Tibial artery (tissue), 4 donors: ENCODE results near the gene CHST8.
"Not testable (repeated sequence)": the region's sequence is repeated elsewhere in the genome, so short reads cannot be mapped to it uniquely, and the experiment has no call there.

Experiments used
- DNase-seq, 2 donors: peaks; one replicate each; pipeline ENCODE4 v3.0.0-alpha.2; 2019
- H3K27ac ChIP-seq, 2 donors: fragments of 200-600 bp; sonication (generic) in 1 of 2; 1 replicate in 1 of 2; 2 replicates in 1 of 2; pipeline ENCODE4 v1.5.1; 2018 to 2019; ENCODE audit warnings: mild to moderate bottlenecking in 1 of 2
- H3K27me3 ChIP-seq, 2 donors: fragments of 200-600 bp; sonication (generic) in 1 of 2; one replicate each; pipeline versions ENCODE4 v1.5.1 to v1.6.0; 2016 to 2019
- H3K36me3 ChIP-seq, 3 donors: fragments of 200-600 bp; sonication (generic) in 2 of 3; one replicate each; pipeline ENCODE4 v1.5.1; 2016 to 2019; ENCODE audit warnings: mild to moderate bottlenecking in 2 of 3
- H3K4me1 ChIP-seq, 4 donors: fragments of 200-600 bp; sonication (generic) in 2 of 4; 1 replicate in 3 of 4; 2 replicates in 1 of 4; pipeline ENCODE4 v1.5.1; 2016 to 2019
- H3K4me3 ChIP-seq, 2 donors: fragments of 200-600 bp; sonication (generic) in 1 of 2; 1 replicate in 1 of 2; 2 replicates in 1 of 2; pipeline ENCODE4 v1.5.1; 2018 to 2019; ENCODE audit warnings: mild to moderate bottlenecking in 2 of 2
- H3K9me3 ChIP-seq, 3 donors: fragments of 200-600 bp; sonication (generic) in 1 of 3; one replicate each; pipeline ENCODE4 v1.5.1; 2016 to 2019
- CTCF ChIP-seq, 2 experiments: fragments of 200-600 bp in 1 of 2; fragments of 450-650 bp in 1 of 2; IDR thresholded peaks; one replicate each; pipeline ENCODE4 v1.5.1; 2017 to 2019; ENCODE audit warnings: antibody characterized with exemption in 2 of 2, mild to moderate bottlenecking in 1 of 2, moderate library complexity in 1 of 2
- intact Hi-C: fragments of 100-400 bp; cut with DNase I; formaldehyde crosslinking; loops from one replicate; pipeline ENCODE4 v1.15.0; 2023; ENCODE audit warnings: low total_unique reads

Gene CHST8

GRCh38 chr19:33814181-33815165 lies 192.7 kb downstream of the CHST8 start:
- DNase-seq, result peak in 1 of 2 donors; percentile 2
- Histone ChIP-seq H3K27ac (peak overlapping the region in 1 of 2 donors; percentile 5), H3K9me3 (no peaks in the 10 kb centered on the region), H3K4me3 (no peak overlapping the region), H3K36me3 (peaks cover 8 to 46% (median 41%) of the 10 kb centered on the region in 3 donors), H3K27me3 (no peaks in the 10 kb centered on the region), H3K4me1 (peaks cover 0 to 12% (median 6%) of the 10 kb centered on the region in 4 donors)
- TF ChIP-seq CTCF (IDR thresholded peaks at IDR 0.05), result no peak
- intact Hi-C loops, result no loop called here

DNA sequence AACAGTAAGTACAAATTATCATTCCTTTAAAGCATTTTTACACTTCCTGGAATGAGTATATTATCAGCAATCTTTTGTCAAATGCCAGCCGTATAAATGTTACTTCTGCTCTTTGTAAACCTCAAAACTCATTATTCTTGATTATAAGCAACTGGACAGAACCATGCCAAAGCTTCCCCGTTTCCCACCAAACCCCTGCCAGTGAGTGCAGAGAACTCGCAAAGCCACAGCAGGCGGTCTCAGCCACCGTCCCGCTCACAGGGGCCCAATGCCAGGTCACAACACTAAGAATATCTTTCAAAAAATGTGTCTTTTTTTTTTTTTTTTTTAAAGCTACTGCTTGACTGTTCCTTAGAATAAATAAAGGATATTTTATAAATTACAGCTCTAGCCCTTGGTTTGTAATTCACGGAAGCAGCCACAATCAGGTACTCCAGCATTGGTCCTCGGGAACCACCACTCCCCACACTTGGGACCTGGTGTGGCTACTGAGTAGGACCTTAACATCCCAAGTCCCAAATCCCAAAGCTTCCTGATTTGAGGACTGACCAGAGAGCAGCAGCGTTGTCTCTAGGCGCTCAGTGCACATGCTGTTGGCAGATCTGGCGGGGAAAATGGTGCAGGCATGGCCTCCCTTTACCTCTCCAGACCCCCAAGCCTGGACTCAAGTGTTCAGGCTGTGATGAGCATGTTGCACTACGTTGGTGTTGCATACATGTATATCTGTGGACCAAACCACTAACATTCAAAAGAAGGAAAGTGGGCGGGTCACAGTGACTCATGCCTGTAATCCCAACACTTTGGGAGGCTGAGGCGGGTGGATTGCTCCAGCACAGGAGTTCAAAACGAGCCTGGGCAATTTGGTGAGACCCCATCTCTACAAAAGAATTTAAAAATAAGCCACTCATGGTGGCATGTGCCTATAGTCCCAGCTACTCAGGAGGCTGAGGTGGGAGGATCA lies 193.9 kb downstream of the CHST8 start:
- peak; percentile 16 to 37 for DNase-seq
- intact Hi-C loops, result no loop called here

DNA sequence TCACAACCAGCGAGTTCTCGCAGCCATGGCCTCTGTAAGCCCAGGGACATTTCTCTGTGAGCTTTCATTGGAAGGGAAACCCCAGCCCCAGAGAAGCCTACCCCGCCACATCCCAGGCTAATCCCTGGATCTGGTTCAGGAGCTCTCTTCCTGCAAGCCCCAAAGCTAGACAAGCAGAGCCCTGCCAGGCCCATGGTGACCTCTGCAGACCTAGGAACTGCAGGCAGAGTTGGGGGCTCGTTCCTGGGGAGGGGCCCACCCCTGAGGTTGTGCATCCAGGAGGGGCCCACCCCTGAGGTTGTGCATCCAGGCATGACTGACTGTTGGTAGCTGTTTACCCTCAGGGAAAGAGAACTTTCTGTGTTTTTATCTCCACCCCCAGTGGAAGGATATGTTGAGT lies 196.7 kb downstream of the CHST8 start:
- DNase-seq, result peak in 1 of 2 donors; percentile 34
- intact Hi-C loops, result no loop called here
- no peaks in the 10 kb centered on the region for H3K27me3 ChIP-seq
- no peak for TF ChIP-seq CTCF (IDR thresholded peaks at IDR 0.05)
- H3K27ac ChIP-seq, result no peak overlapping the region
- no peaks in the 10 kb centered on the region for H3K9me3 ChIP-seq
- peaks cover 0 to 7% (median 7%) of the 10 kb centered on the region in 3 donors for H3K36me3 ChIP-seq
- H3K4me1 ChIP-seq, result peaks cover 0 to 28% (median 21%) of the 10 kb centered on the region in 4 donors
- H3K4me3 ChIP-seq, result no peak overlapping the region

More for the DNA sequence above, 193.9 kb downstream of the CHST8 start:
- no peaks in the 10 kb centered on the region for H3K27me3 ChIP-seq
- peaks cover 8 to 34% (median 33%) of the 10 kb centered on the region in 3 donors for H3K36me3 ChIP-seq
- H3K9me3 ChIP-seq, result no peaks in the 10 kb centered on the region
- TF ChIP-seq CTCF (IDR thresholded peaks at IDR 0.05), result no peak
- peak overlapping the region in 1 of 2 donors; percentile 5 for H3K27ac ChIP-seq
- H3K4me1 ChIP-seq, result peaks cover 0 to 24% (median 18%) of the 10 kb centered on the region in 4 donors
- no peak overlapping the region for H3K4me3 ChIP-seq

DNA sequence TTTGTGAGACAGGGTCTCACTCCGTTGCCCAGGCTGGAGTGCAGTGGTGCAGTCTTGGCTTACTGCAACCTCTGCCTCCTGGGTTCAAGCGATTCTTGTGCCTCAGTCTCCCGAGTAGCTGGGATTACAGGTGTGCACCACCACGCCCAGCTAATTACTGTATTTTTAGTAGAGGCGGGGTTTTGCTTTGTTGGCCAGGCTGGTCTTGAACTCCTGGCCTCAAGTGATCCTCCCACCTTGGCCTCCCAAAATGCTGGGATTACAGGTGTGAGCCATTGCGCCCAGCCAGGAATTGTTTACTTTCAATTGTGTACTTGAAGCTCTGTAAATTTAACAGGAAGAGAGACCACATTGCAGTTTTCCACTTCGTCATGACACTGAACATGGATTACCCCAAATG lies 197.3 kb downstream of the CHST8 start:
- Histone ChIP-seq H3K27ac (peak overlapping the region; percentile 84 to 85), H3K4me3 (peak overlapping the region in 1 of 2 donors; percentile 49), H3K4me1 (peaks cover 0 to 28% (median 21%) of the 10 kb centered on the region in 4 donors)
- H3K36me3 ChIP-seq, H3K9me3 ChIP-seq, H3K27me3 ChIP-seq, intact Hi-C loops, DNase-seq: not testable (repeated sequence)

- Histone ChIP-seq H3K36me3 (no peaks in the 10 kb centered on the region), H3K27ac (peak overlapping the region; percentile 84 to 85), H3K4me3 (peak overlapping the region; percentile 44 to 49), H3K27me3 (no peaks in the 10 kb centered on the region), H3K4me1 (peaks cover 0 to 28% (median 21%) of the 10 kb centered on the region in 4 donors), H3K9me3 (no peaks in the 10 kb centered on the region)
- no peak for TF ChIP-seq CTCF (IDR thresholded peaks at IDR 0.05)
- no peak for DNase-seq
- intact Hi-C loops, result no loop called here
These were observed 197.7 kb downstream of the CHST8 start for GRCh38 chr19:33819506-33819879.
